Activated CD8-positive, alpha-beta T cell treated with anti-CD3 and anti-CD28 coated beads for 36 hours (primary cell): ENCODE measurements around the gene CAMTA1. TPM values are rescaled to one million over a fixed set of nuclear protein-coding genes. Genes with fewer than 3 reads are reported as not detected.

Experiments used
- ATAC-seq: fragments of 200-7000 bp; cut with Tn5 transposase; one replicate; pipeline ENCODE4 v1.10.0; 2021; ENCODE audit warnings: mild to moderate bottlenecking, moderate library complexity
- CTCF ChIA-PET: fragments of 350-600 bp; sonication (Branson Sonifier 250); formaldehyde crosslinking; loops from one replicate; lab custom pipeline; 2021; ENCODE audit warnings: antibody characterized with exemption; lab: Charles Lee
- POLR2A ChIA-PET: fragments of 350-600 bp; sonication (Branson Sonifier 250); formaldehyde crosslinking; loops from one replicate; lab custom pipeline; 2021; ENCODE audit warnings: antibody characterized with exemption; lab: Charles Lee
- DNase-seq: peaks from one replicate; pipeline ENCODE4 v3.0.0-alpha.2; 2020
- H3K27ac Mint-ChIP-seq: one replicate; pipeline ENCODE4 v1.8.0; 2021; ENCODE audit warnings: mild to moderate bottlenecking, mixed read lengths
- H3K27me3 Mint-ChIP-seq: one replicate; pipeline ENCODE4 v1.8.0; 2021; ENCODE audit warnings: mixed read lengths
- H3K36me3 Mint-ChIP-seq: one replicate; pipeline ENCODE4 v1.8.0; 2021; ENCODE audit warnings: low read depth, mixed read lengths
- H3K4me1 Mint-ChIP-seq: one replicate; pipeline ENCODE4 v1.8.0; 2021; ENCODE audit warnings: low read depth, mixed read lengths
- H3K4me3 Mint-ChIP-seq: one replicate; pipeline ENCODE4 v1.8.0; 2021; ENCODE audit warnings: mild to moderate bottlenecking, moderate library complexity, mixed read lengths
- H3K9me3 Mint-ChIP-seq: one replicate; pipeline ENCODE4 v1.8.0; 2021; ENCODE audit warnings: mixed read lengths
- CTCF ChIP-seq: fragments of 200-600 bp; IDR thresholded peaks from one replicate; pipeline ENCODE4 v1.8.0; 2022; ENCODE audit warnings: antibody characterized with exemption, mild to moderate bottlenecking
- intact Hi-C: fragments of 100-400 bp; cut with micrococcal nuclease; formaldehyde crosslinking; loops from one replicate; pipeline ENCODE4 v1.10.0; 2022
- total RNA-seq, 2 experiments: library from RNA; stranded (reverse); gene quantifications; one replicate each; pipeline ENCODE4 v1.2.3, GENCODE V29; 2021

The CAMTA1 gene
- total RNA-seq, 2 experiments from 2014 or later, result 67.7 to 70.9 TPM

GRCh38 chr1:6947952-6948351 lies 162.7 kb downstream of the CAMTA1 start:
- no peak overlapping the region for H3K27ac Mint-ChIP-seq
- CTCF ChIA-PET, result interaction anchor here (0.6 kb wide), 1 partner anchor 123 kb away, joined by 3 read pairs; no protein-coding TSS in a partner anchor

GRCh38 chr1:6948416-6948815 lies 163.2 kb downstream of the CAMTA1 start:
- H3K4me1 Mint-ChIP-seq, result no peaks in the 10 kb centered on the region
- no peaks in the 10 kb centered on the region for H3K9me3 Mint-ChIP-seq
- DNase-seq, result no peak
- no peak overlapping the region for H3K27ac Mint-ChIP-seq
- ATAC-seq, result no peak
- H3K4me3 Mint-ChIP-seq, result no peak overlapping the region
- no peak for TF ChIP-seq CTCF
- ChIA-PET POLR2A (no interaction called here), CTCF (interaction anchor here (0.6 kb wide), 1 partner anchor 123 kb away, joined by 3 read pairs; no protein-coding TSS in a partner anchor)
- H3K27me3 Mint-ChIP-seq, result no peaks in the 10 kb centered on the region
- no peaks in the 10 kb centered on the region for H3K36me3 Mint-ChIP-seq
- intact Hi-C loops, result no loop called here

More at GRCh38 chr1:6947952-6948351, 162.7 kb downstream of the CAMTA1 start:
- no peaks in the 10 kb centered on the region for H3K36me3 Mint-ChIP-seq
- no peak overlapping the region for H3K4me3 Mint-ChIP-seq
- H3K27me3 Mint-ChIP-seq, result no peaks in the 10 kb centered on the region
- intact Hi-C loops, result no loop called here
- no peaks in the 10 kb centered on the region for H3K4me1 Mint-ChIP-seq
- POLR2A ChIA-PET, result no interaction called here
- ATAC-seq (no peak), DNase-seq (no peak)
- no peaks in the 10 kb centered on the region for H3K9me3 Mint-ChIP-seq
- no peak for TF ChIP-seq CTCF

GRCh38 chr1:6948861-6949260 lies 163.6 kb downstream of the CAMTA1 start:
- no peak for TF ChIP-seq CTCF
- Mint-ChIP-seq H3K9me3 (no peaks in the 10 kb centered on the region), H3K27ac (no peak overlapping the region), H3K36me3 (no peaks in the 10 kb centered on the region), H3K27me3 (no peaks in the 10 kb centered on the region), H3K4me1 (no peaks in the 10 kb centered on the region), H3K4me3 (no peak overlapping the region)
- ChIA-PET POLR2A (no interaction called here), CTCF (no interaction called here)
- ATAC-seq, result no peak
- intact Hi-C loops, result no loop called here
- DNase-seq, result no peak

GRCh38 chr1:6950001-6950765 lies 164.9 kb downstream of the CAMTA1 start:
- CTCF ChIA-PET, result no interaction called here
- TF ChIP-seq CTCF, result no peak
- ATAC-seq (no peak), DNase-seq (no peak)
- intact Hi-C loops, result no loop called here
- H3K27me3 Mint-ChIP-seq, result no peaks in the 10 kb centered on the region
- no peaks in the 10 kb centered on the region for H3K4me1 Mint-ChIP-seq
- H3K36me3 Mint-ChIP-seq, result no peaks in the 10 kb centered on the region
- no peak overlapping the region for H3K27ac Mint-ChIP-seq
- no peaks in the 10 kb centered on the region for H3K9me3 Mint-ChIP-seq
- POLR2A ChIA-PET, result no interaction called here
- H3K4me3 Mint-ChIP-seq, result no peak overlapping the region

GRCh38 chr1:6951536-6951935 lies 166.3 kb downstream of the CAMTA1 start:
- TF ChIP-seq CTCF, result no peak
- intact Hi-C loops, result no loop called here
- Mint-ChIP-seq H3K27me3 (no peaks in the 10 kb centered on the region), H3K27ac (no peak overlapping the region), H3K9me3 (no peaks in the 10 kb centered on the region), H3K36me3 (no peaks in the 10 kb centered on the region), H3K4me1 (no peaks in the 10 kb centered on the region), H3K4me3 (no peak overlapping the region)
- ChIA-PET POLR2A (no interaction called here), CTCF (no interaction called here)
- DNase-seq (no peak), ATAC-seq (no peak)
